ENCODE data around the gene GALNT4. TPM values are rescaled to one million over a fixed set of nuclear protein-coding genes. Genes with fewer than 3 reads are reported as not detected.

Gene GALNT4
- total and polyA plus RNA-seq, 8 donors = 2.6 to 15.8 (median 5.2) TPM

DNA sequence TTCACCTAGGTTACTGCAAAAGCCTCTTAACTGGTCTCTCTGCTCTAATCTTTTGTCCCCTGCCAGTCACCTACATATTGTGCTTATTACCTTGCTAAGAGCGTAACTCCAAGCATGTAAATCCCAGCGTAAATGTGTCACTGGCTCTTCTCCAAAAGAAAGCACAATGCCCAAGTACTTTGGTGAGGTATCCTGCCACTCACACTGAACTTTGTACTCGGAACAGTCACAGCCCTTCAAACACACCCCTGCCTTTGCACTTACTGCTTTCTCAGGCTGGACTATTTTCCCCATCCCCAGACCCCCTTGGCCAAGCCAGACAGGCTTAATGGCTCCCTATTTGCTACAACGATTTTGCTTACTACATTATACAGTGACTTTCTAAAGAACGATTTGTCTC, 31.7 kb downstream of the GALNT4 start:
- no peak overlapping the region for H3K27ac ChIP-seq
- H3K36me3 ChIP-seq = no peaks in the 10 kb centered on the region
- H3K4me1 ChIP-seq = no peaks in the 10 kb centered on the region
- ATAC-seq (peak in 3 of 4 donors; percentile 19 to 62 (median 51)), DNase-seq (no peak), FAIRE-seq (no peak)
- no peaks in the 10 kb centered on the region for H3K27me3 ChIP-seq
- TF ChIP-seq, protein P1, sequence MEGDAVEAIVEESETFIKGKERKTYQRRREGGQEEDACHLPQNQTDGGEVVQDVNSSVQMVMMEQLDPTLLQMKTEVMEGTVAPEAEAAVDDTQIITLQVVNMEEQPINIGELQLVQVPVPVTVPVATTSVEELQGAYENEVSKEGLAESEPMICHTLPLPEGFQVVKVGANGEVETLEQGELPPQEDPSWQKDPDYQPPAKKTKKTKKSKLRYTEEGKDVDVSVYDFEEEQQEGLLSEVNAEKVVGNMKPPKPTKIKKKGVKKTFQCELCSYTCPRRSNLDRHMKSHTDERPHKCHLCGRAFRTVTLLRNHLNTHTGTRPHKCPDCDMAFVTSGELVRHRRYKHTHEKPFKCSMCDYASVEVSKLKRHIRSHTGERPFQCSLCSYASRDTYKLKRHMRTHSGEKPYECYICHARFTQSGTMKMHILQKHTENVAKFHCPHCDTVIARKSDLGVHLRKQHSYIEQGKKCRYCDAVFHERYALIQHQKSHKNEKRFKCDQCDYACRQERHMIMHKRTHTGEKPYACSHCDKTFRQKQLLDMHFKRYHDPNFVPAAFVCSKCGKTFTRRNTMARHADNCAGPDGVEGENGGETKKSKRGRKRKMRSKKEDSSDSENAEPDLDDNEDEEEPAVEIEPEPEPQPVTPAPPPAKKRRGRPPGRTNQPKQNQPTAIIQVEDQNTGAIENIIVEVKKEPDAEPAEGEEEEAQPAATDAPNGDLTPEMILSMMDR (IDR thresholded peaks at IDR 0.05) = no peak
- 41 to 61% methylated on average over 5 of the region's 5 CpGs for WGBS, 2 donors
- no peak overlapping the region for H3K4me3 ChIP-seq
- no peaks in the 10 kb centered on the region for H3K9me3 ChIP-seq
- intact Hi-C loops (cut with DNase I) = no loop called here

DNA sequence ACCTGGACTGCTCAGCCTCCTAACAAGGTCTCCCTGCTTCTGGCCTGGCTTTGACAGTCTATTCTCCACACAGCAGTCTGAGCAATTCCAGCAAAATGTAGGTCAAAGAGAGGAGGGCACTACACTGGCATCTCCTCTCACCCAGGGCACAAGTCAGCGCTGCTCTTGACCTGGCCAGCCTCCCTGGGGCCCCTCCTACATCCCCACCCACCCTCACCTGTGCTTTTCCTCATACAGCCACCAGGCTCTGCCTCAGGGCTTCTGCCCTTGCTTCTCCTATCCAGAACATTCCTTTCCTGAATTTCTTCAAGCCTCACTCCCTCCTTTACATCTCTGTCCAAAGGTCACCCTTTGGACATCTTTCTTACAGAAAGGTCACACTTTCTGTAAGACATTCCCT, 33.7 kb downstream of the GALNT4 start:
- H3K4me1 ChIP-seq = no peaks in the 10 kb centered on the region
- 90 to 96% methylated on average over 1 of the region's 1 CpG for WGBS, 2 donors
- H3K4me3 ChIP-seq = no peak overlapping the region
- no peaks in the 10 kb centered on the region for H3K36me3 ChIP-seq
- no peak for DNase-seq
- H3K27ac ChIP-seq = no peak overlapping the region
- intact Hi-C loops (cut with DNase I) = no loop called here
- H3K9me3 ChIP-seq = no peaks in the 10 kb centered on the region
- no peak for FAIRE-seq
- H3K27me3 ChIP-seq = no peaks in the 10 kb centered on the region
- no peak for ATAC-seq
- TF ChIP-seq, protein P1 (IDR thresholded peaks at IDR 0.05) = no peak

- no peak overlapping the region for H3K27ac ChIP-seq
- no peaks in the 10 kb centered on the region for H3K36me3 ChIP-seq
- intact Hi-C loops (cut with DNase I) = no loop called here
- DNase-seq (no peak), ATAC-seq (no peak), FAIRE-seq (no peak)
- TF ChIP-seq, protein P1 (IDR thresholded peaks at IDR 0.05) = no peak
- H3K4me1 ChIP-seq = no peaks in the 10 kb centered on the region
- H3K9me3 ChIP-seq = no peaks in the 10 kb centered on the region
- no peak overlapping the region for H3K4me3 ChIP-seq
- H3K27me3 ChIP-seq = no peaks in the 10 kb centered on the region
- 96 to 97% methylated on average over 2 of the region's 2 CpGs for WGBS, 2 donors
Observed at GRCh38 chr12:89486264-89486663, 38.3 kb downstream of the GALNT4 start.

DNA sequence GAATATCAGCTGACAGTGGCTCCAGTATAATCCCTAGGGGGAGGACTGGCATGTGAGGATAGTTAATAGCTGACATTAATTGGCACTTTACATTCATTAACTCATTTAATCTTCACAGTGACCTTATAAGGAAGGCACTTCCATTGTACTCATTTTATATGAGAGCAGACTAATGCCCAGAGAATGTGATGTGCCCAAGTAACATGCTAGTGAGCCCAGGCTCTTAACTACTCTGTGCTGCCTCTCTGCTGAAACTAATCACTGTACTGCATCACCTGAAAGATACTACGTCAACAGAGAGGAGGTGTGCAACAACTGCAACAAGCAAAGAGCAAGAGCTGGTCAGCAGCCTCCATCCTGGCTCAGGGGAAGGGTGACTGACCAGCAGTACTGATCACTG, 40.1 kb downstream of the GALNT4 start:
- Histone ChIP-seq H3K36me3 (no peaks in the 10 kb centered on the region), H3K27me3 (no peaks in the 10 kb centered on the region), H3K4me3 (no peak overlapping the region), H3K27ac (no peak overlapping the region), H3K4me1 (no peaks in the 10 kb centered on the region), H3K9me3 (no peaks in the 10 kb centered on the region)
- TF ChIP-seq, protein P1 (IDR thresholded peaks at IDR 0.05) = no peak
- DNase-seq = no peak
- intact Hi-C loops (cut with DNase I) = no loop called here
- ATAC-seq = no peak
- no peak for FAIRE-seq
- WGBS, 2 donors = 74 to 82% methylated on average over 1 of the region's 1 CpG

- Histone ChIP-seq H3K9me3 (no peaks in the 10 kb centered on the region), H3K27ac (no peak overlapping the region), H3K27me3 (no peaks in the 10 kb centered on the region), H3K36me3 (no peaks in the 10 kb centered on the region), H3K4me3 (no peak overlapping the region), H3K4me1 (no peaks in the 10 kb centered on the region)
- DNase-seq (no peak), ATAC-seq (no peak), FAIRE-seq (no peak)
- intact Hi-C loops (cut with DNase I) = no loop called here
- TF ChIP-seq, protein P1 (IDR thresholded peaks at IDR 0.05) = no peak
- 91 to 92% methylated on average over 2 of the region's 2 CpGs for WGBS, 2 donors
Observed at GRCh38 chr12:89481213-89481914, 43.2 kb downstream of the GALNT4 start.

All from pancreas (tissue), 10 donors.